HG03575 (cell line): ENCODE measurements around the gene CHRDL2.
"Not testable (repeated sequence)": the region's sequence is repeated elsewhere in the genome, so short reads cannot be mapped to it uniquely, and the experiment has no call there.

Experiments used
- ATAC-seq: cut with Tn5 transposase; IDR thresholded peaks from one replicate; pipeline ENCODE4 v1.9.1; 2021; ENCODE audit not compliant: unreplicated experiment, insufficient number of reproducible peaks, low FRiP score; ENCODE audit errors: extremely low read depth

CHRDL2 gene, protein sequence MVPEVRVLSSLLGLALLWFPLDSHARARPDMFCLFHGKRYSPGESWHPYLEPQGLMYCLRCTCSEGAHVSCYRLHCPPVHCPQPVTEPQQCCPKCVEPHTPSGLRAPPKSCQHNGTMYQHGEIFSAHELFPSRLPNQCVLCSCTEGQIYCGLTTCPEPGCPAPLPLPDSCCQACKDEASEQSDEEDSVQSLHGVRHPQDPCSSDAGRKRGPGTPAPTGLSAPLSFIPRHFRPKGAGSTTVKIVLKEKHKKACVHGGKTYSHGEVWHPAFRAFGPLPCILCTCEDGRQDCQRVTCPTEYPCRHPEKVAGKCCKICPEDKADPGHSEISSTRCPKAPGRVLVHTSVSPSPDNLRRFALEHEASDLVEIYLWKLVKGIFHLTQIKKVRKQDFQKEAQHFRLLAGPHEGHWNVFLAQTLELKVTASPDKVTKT

GRCh38 chr11:74731301-74732094 is at the start of gene CHRDL2:
Gene CHRDL2 (minus strand): TSS chr11:74731426. CDS start chr11:74730888, 538 bp downstream.
- no peak for ATAC-seq

DNA sequence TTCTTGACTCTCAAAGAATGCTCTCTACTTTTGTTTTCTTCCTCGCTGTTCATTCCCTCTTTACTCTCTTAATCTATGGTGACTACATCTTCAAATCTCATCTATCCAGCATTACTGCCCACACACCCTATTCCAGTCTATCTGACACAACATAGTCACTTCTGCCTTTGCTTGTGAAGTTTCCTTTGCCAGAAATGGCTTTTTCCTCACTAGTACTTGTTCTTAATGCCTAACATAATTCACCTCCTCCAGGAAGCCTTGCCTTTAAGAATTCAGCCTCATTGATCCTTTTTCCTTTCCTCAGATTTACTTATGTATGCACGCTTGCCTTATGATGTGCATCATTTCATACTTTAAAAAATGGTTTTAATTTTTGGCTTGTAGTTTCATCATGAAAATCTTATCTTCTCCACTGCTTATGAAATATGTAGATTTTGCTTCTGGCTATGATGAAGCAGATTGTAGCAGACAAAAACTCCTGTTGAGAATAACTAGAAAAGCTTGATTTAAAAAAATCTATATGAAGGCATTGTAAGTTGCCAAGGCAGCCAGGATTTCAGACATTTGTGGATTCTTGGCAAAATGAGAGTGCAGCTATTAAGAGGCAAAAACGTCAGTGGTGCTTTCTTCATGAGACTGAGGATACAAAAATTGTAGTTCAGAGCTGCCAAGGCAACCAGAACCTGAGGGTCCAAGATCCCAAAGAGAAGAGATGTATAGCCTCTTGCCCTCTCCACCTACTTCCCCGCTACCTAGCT is 49.2 kb upstream of the CHRDL2 start:
- ATAC-seq = no peak

- no peak for ATAC-seq
Measured at GRCh38 chr11:74778581-74778980, 47.4 kb upstream of the CHRDL2 start.

DNA sequence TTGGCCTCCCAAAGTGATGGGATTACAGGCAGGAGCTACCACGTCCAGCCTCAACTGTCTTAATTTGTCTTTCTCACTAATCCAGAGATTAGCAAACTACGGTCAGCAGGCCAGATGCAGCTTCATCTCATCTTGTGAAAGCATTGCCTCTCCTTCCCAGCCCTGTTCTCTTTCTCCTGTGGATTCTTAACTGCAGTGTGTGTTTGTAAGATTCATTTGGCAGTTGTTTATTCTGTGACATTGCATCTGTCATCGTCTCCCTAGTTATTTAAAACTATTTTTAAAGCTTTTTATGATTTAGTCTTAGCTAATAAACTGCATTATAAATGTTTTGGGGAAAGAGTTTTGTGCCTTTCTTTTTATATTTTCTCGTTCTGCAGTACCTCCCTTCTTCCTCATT is 46.7 kb upstream of the CHRDL2 start:
- no peak for ATAC-seq

DNA sequence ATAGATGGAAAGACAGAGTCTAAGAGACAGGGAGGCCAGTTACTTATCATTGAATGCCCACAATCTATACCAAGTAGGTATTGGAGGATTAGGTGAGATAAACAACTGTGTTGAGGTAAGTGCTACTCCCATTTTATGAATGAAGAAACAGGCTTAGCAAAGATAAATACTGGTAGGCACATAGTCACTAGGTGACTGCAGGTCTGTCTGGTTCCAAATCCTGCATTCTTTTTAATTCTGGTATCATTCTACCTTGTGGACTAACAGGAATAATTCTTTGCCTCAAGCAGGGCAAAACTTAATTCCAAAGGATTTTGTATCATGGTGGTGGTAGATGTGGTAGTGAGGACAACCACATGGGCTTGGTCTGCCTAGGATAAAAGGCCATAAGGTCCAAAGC is 45.8 kb upstream of the CHRDL2 start:
- no peak for ATAC-seq

- no peak for ATAC-seq
Measured at GRCh38 chr11:74776546-74776945, 45.3 kb upstream of the CHRDL2 start.

DNA sequence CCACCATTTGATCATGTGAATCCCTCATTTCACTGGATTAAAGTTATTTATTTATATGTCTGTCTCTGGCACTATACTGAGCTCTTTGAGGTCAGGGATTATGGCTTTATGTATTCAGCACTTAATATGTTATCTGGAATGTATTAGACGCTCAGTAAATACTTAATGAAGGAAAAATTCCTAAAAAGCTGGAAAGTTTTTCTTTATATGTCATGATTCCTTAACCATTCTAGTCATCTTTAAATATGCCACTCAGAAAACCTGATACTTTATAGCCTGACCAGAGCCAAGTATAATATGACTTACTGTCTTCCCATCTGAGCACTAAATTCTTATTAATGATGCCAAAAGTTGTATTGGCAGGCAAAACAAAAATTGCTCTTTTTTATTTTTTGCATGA is 44.5 kb upstream of the CHRDL2 start:
- no peak for ATAC-seq

- no peak for ATAC-seq
Measured at GRCh38 chr11:74773476-74773875, 42.2 kb upstream of the CHRDL2 start.

DNA sequence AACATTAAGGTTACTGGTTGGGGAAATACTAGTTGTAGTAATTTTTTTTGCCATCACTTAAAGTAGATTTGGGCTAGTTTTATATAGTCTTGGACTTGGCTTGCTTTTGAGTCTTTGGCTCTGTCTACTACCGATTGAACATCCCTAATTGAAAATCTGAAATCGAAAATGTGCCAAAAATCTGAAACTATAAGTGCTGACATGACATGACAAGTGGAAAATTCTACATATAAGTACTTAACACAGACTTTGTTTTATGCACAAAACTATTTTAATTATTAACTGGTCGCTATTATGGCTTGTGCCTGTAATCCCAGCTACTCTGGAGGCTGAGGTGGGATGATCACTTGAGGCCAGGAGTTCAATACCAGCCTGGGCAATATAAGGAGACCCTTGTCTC is 39.9 kb upstream of the CHRDL2 start:
- ATAC-seq = no peak

- ATAC-seq = no peak
Measured at GRCh38 chr11:74770456-74770855, 39.2 kb upstream of the CHRDL2 start.

- no peak for ATAC-seq
Measured at GRCh38 chr11:74769055-74769707, 38.0 kb upstream of the CHRDL2 start.

DNA sequence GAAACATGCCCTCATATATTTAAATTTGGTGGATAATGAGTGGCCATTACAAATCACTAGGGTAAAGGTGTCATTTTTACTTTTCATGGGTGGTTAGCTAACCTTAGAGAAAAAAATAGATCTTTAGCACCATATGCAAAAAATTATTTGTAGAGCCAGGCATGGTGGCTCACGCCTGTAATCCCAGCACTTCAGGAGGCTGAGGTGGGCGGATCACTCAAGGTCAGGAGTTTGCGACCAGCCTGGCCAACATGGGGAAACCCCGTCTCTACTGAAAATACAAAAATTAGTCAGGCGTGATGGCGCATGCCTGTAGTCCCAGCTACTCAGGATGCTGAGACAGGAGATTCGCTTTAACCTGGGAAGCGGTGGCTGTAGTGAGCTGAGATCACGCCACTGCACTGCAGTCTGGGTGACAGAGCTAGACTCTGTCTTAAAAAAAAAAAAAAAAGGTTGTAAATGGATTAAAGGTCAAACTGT is 37.0 kb upstream of the CHRDL2 start:
- not testable (repeated sequence) for ATAC-seq

GRCh38 chr11:74766905-74767304 is 35.7 kb upstream of the CHRDL2 start:
- ATAC-seq = no peak

DNA sequence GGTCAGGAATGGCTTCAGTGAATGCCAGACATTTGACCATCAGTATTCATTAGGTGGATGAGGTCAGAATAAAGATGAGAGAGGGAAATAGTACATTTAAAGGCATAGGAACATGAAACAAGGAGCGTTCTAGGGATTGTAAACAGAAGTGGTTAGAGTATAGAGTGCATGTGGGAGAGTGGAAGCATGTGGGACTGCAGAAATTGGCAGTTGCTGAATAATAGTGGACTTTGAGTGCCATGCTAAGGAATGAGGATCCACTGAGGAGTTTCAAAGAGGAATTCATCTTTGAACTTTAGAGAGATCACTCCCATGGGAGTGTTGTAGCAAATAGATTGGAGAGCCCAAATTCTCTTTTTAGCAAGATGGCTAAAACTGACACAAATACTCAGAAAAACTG is 25.3 kb upstream of the CHRDL2 start:
- no peak for ATAC-seq

- ATAC-seq = no peak
Measured at GRCh38 chr11:74755395-74755995, 24.3 kb upstream of the CHRDL2 start.

- ATAC-seq = no peak
Measured at GRCh38 chr11:74754507-74755252, 23.5 kb upstream of the CHRDL2 start.

DNA sequence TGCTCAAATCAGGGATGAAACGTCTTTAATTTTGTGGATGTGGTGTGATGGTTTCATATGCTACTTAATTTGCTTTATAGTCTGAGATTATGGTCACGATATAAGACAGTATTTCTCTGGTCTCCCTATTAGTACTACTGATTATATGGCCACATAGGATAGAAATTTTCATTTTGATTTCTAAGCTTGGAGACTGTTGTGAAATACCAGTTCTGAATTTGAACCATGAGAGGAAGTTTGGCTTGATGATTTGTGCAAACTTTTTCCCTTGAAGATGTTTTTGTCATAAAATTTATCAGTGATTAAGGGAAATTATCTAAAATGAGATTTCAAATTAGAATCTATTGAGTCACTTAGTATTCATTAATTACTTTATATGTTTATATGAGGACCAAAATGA is 20.1 kb upstream of the CHRDL2 start:
- ATAC-seq = no peak

DNA sequence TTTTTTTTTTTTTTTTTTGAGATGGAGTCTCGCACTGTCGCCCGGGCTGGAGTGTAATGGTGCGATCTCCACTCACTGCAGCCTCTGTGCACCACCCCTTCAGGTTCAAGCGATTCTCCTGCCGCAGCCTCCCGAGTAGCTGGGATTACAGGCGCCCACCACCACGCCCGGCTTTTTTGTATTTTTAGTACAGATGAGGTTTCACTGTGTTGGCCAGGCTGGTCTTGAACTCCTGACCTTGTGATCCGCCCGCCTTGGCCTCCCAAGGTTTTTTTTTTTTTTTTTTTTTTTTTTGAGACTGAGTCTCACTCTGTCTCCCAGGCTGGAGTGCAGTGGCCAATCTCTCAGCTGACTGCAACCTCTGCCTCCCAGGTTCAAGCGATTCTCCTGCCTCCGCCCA is 19.4 kb upstream of the CHRDL2 start:
- ATAC-seq = not testable (repeated sequence)
